SH-SY5Y (cell line): ENCODE results near the gene NFU1.

ENCODE experiments used
- GATA2 ChIP-seq: IDR thresholded peaks from 2 replicates; pipeline ENCODE4 v1.6.1; 2011; ENCODE audit warnings: mild to moderate bottlenecking, low read depth, low read length
- GATA3 ChIP-seq: IDR thresholded peaks from 2 replicates; pipeline ENCODE4 v1.6.1; 2011; ENCODE audit warnings: low read depth, mild to moderate bottlenecking, low read length, moderate library complexity

- TF ChIP-seq GATA2 (no peak), GATA3 (no peak)
Measured at GRCh38 chr2:69471793-69472192, 34.6 kb upstream of the NFU1 start.
